GM18861 (cell line): ENCODE data around the gene ABHD2.
"Not testable (repeated sequence)": the region's sequence is repeated elsewhere in the genome, so short reads cannot be mapped to it uniquely, and the experiment has no call there.

Experiments
- ATAC-seq: cut with Tn5 transposase; IDR thresholded peaks from one replicate; pipeline ENCODE4 v1.9.1; 2021; ENCODE audit not compliant: unreplicated experiment

ABHD2 gene

DNA sequence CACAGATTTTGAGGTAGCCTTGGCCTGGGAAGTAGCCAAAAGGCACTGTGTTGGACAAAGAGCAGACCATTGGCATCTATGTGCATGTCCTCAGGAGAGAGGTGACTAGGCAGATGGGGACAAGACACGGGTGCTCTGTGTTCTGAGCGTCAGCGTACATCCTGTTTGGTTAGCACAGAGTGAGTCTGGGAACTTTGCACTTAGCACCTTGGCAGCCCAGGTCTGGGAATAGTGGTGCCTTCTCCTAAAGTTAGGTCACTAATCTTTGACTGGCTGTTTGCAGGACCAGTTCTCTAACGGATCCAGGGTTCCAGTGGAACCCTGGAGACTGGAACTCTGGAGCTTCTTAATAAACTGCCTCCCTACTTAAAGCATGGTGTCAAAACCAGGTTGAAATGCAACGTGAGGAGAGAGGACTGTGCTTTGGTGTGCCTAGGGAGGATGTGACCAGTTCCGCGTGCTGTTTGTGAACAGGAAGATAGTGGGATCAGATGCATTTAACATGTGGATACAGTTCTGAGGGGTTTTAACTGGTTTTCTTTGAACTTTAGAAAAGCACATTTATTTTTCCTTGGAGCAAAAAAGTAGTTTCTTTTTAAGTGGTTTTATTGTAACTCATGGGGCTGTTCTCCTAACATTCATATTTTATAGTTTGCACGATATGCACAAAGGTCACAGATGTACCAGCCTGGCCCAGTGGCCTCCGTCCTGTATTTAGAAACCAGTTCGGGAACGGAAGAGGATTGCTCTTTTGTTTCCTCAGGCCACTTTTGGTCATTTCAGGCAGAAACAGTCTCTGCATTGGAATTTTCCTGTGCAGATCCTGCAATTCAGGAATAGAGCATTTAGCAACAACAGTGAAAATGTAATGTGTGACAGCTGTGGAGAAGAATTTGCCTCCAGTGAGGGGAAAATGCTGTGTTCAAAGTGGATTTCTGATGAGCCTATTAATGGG lies 48.8 kb downstream of the ABHD2 start:
- no peak for ATAC-seq

GRCh38 chr15:89137926-89138325 lies 49.7 kb downstream of the ABHD2 start:
- ATAC-seq: no peak

DNA sequence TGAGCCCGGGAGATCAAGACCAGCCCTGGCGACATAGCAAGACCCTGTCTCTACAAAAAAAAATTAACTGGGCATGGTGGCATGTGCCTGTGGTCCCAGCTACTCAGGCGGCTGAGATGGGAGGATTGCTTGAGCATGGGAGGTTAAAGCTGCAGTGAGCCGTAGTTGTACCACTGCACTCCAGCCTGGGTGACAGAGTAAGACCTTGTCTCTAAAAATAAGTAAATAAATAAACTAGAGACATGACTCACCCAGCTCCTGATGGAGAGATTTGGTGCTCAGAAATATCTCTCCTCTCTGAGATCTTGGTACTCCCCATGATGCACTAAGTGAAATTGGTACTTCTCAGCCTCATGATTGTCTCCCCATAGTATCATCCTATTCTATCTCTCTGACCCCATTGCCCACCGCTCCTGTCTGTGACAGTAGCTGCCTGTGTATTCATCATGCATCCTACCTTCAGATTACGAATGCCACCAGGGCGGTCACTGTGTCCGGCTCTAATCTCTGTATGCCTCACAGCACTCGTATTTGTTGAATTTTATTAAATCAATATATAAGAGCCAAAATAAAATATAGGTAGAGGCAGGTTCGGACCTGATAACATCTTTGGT lies 50.9 kb downstream of the ABHD2 start:
- ATAC-seq: no peak

GRCh38 chr15:89139613-89140499 lies 51.6 kb downstream of the ABHD2 start:
- ATAC-seq: no peak

GRCh38 chr15:89140595-89140994 lies 52.3 kb downstream of the ABHD2 start:
- ATAC-seq: no peak

DNA sequence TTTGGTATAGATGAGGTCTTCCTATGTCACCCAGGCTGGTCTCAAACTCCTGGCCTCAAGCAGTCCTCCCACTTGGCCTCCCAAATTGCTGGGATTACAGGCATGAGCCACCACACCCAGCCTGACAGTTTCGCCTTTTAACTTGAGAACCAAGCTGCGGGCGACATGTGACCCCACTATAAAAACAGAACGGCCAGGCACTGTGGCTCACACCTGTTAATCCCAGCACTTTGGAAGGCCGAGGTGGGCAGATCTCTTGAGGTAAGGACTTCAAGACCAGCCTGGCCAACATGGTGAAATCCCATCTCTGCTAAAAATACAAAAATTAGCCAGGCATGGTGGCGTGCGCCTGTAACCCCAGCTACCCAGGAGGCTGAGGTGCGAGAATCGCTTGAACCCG lies 52.9 kb downstream of the ABHD2 start:
- ATAC-seq: not testable (repeated sequence)

- no peak for ATAC-seq
These were observed 53.6 kb downstream of the ABHD2 start for GRCh38 chr15:89141885-89142284.

DNA sequence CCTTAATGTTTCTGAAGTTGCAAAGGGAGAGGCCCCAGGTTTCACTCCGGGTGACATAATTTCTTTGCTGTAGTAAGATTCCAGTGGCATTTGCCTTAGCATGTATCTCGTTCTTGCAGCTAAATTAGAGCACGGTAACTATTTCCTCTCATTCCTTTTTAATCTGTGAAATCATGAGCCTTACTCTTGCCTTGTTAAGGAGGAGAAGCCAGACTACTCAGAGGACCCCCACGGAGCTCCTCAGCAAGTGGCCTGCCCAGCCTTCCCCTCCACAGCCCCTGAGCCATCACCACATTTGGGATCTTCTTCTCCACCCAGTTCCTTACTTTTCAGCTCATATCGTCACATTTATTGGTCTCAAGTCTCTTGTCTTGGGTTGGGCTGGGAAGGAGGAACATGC lies 54.2 kb downstream of the ABHD2 start:
- no peak for ATAC-seq

- no peak for ATAC-seq
These were observed 55.4 kb downstream of the ABHD2 start for GRCh38 chr15:89143503-89144162.

GRCh38 chr15:89144491-89144890 lies 56.2 kb downstream of the ABHD2 start:
- no peak for ATAC-seq

- ATAC-seq: no peak
These were observed 58.1 kb downstream of the ABHD2 start for GRCh38 chr15:89146366-89146765.

- no peak for ATAC-seq
These were observed 59.9 kb downstream of the ABHD2 start for GRCh38 chr15:89148126-89148525.

DNA sequence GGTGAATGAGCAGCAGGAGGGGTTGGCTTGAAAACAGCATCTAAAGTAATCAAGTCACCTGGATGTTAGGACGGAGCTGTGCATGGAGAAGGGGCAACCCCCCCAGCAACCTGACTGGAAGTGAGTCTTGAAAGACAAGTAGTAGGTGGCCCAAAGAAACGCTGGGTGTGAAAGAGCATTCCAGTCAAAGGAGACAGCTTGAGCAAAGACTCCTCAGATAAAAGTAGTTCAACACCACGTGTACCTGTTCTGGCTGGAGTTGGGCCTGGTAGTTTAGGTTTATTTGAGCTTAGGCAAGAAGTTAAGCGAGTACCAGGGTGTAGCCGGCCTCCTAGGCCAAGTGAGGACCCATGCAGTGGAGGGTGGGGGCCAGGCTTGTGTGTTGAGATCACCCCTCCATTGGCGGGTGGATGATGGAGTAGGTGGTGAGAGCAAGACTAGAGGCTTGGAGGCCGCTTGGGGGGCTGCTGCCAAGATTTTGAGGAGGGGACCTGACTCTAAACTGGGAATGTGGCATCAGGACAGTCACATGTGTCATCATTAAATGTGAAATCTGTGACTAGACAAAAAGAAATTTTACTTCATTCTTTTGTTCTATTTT lies 61.3 kb downstream of the ABHD2 start:
- ATAC-seq: no peak

DNA sequence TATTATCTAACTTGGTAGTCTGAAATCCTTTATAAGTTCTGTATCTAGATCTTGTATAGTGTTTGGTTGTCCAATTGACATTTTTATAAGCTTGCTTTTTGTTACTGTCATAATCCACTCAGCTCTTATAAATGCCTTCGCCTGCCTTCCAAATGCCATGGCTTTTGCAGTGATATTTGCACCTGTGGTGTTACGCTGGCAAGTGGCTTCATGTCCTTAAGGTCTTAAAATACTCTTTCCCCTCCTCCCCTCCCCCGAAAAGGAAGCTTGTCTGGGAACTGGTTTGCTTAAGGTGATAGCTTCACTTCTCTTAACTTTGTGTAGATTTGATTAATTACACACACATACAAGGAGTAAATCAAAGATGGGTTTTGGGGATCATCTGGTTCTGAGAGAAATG lies 62.0 kb downstream of the ABHD2 start:
- ATAC-seq: no peak

DNA sequence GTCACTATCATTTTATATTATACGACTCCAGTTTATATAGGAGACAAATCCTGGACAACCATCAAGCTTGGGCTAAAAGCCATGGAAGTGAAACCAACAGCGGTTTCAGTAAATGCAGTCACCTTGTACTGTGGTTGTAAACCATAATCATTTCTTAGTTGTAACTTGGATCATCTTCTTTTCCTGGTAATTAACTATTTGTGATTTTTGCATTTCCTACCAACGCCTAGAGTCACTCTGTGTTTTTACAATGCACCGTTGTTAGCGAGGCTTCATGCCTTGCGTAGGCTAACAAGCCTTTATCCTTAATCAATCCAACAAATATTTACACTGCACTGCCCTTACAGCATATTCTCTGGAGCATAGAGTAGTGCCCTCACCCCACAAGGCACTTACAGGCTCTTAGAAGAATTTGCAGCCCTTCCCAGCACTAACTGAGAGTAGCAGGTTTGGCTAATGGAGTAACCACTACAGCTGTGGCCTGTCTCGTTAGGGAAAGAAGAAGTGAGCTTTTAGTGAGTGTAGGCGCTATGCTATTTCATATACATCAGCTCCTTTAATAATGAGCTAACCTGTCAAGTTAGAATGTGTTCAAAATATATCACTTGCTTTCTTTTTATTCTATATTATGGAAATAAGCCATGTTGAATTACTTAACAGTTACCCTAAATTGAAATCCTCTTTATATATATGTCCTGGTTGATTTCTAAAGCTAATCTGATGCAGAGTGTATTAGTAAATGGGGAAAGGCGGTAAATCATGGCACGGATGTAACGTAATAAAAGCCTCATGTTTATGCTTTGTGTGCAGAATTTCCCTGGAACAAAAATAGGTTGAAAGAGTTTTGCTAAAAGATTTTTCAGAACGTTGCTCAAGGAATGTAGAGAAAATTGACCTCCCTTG lies 62.8 kb downstream of the ABHD2 start:
- ATAC-seq: no peak

- no peak for ATAC-seq
These were observed 66.9 kb downstream of the ABHD2 start for GRCh38 chr15:89155122-89155521.

- no peak for ATAC-seq
These were observed 67.4 kb downstream of the ABHD2 start for GRCh38 chr15:89155656-89156055.

- no peak for ATAC-seq
These were observed 68.8 kb downstream of the ABHD2 start for GRCh38 chr15:89157061-89157460.

GRCh38 chr15:89157918-89158564 lies 69.8 kb downstream of the ABHD2 start:
- ATAC-seq: no peak
